Measurements from ENCODE around the gene IRS1.

The IRS1 gene

DNA sequence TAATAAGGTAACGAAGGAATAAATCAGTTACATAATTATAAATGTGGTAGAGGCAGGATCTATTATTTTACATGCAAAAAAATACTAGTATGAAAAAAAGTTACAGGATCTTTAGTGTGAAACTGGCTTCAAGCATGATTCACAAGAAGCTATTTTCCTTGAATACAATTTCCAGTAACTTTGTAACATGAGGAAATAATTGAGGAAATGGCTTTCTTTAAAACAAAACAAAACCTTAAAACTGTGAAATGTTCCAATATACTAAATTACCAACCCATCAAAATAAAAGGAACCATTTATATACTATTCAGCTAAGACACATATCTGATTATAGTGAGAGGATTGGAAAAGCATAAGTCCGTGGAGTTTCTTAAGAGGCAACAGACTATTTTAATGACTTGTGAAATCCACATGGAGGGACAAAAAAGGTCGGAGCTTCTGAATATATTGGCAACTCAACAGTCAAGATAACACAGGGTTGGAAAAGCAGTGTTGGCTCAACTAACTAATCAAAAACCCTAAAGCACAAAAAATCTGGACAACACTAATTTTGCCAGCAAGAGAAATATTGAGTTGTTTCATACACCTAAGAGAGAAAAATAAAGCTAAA lies 10.6 kb downstream of the IRS1 start:
- no peak for DNase-seq

DNA sequence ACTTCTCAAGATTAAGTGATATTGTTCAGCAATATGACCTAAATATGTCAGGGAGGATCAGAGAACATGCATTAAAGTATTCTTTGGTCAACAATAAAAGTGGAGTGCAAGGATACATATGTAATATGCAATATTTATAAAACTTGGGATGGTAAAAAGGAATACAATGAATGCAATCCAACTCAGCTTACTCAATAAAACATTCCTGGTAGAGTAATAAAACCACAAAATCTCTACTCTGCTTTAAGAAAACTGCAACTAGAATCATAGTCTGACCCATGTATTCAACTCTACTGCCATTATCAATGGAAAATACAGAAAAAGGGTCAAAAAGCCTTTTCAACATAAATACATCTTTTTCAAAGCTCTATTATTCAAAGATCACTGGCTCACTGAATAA lies 11.6 kb downstream of the IRS1 start:
- no peak for DNase-seq

DNA sequence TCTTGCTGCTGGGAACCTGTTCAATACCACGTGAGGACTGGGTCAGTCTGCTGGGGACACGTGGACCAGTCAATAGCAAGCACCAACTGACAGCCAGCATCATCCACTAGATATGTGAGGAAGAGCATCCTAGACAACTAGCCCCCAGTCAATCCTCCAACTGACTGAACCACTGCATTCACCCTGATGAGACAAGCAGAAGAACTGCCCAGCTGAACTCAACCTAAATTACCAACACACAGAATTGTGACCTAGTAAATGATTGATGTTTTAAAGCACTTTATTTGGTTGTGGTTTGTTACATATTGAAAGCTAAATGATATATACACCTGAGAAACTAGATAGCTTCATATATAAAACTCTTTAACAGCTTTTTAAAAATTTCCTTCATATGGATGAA lies 15.7 kb downstream of the IRS1 start:
- no peak for DNase-seq

DNA sequence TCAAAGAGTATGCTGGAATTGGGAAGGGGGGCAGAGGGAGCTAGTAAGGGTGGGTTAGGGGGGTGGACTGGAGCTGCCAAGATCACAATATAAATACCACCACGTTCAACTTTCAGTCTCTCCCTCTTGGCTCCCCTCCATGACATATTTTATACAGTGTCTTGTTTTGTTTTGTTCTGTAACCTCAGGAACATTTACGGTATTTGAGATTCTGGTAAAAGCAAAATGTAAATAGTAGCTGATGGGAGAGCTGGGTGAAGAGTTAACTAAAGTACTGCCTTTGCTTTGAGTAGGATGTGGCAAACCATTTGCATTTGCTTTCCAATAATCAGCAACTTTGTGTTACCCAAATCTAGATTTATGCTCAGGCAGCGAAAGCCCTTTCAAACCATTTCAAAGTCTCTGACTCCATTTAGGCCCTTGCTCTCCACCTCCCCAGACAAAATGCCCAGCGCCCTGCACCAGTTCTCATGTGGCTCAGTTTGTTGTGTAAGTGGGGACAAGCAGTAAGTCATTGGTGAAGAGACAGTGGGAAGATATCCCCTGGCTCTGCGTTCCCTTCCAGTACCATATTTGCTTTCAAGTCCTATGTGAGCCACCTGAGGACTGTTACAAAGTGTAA lies 17.4 kb downstream of the IRS1 start:
- DNase-seq: no peak

DNA sequence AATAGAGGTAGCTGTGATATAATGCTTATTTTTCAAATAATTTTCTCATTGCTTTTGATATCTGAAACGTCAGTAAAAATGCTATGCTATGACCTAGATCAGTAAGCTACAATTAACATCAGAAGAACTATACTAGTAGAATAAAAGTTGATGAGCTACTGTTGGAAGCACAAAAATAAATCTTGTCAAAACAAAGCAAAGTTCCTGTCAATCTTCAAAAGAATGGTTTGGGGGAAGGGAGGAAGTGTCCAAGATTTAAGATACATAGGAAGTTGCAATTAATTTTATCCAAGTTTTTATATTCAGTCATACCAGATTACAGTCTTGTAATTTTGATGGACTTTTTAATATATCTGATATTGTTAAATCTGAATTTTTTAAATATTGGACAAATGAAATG lies 19.2 kb downstream of the IRS1 start:
- DNase-seq: no peak

DNA sequence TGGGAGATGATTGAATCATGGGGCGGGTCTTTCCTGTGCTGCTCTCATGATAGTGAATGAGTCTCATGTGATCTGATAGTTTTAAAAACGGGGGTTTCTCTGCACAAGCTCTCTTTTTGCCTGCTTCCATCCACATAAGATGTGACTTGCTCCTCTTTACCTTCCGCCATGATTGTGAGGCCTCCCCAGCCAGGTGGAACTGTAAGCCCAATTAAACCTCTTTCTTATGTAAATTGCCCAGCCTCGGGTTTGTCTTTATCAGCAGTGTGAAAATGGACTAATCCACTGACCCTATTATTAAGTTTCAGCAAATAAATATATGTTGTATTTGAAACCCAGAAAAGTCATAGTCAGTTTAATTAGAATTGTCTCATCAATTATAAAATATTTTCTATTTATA lies 22.0 kb downstream of the IRS1 start:
- DNase-seq: no peak

DNA sequence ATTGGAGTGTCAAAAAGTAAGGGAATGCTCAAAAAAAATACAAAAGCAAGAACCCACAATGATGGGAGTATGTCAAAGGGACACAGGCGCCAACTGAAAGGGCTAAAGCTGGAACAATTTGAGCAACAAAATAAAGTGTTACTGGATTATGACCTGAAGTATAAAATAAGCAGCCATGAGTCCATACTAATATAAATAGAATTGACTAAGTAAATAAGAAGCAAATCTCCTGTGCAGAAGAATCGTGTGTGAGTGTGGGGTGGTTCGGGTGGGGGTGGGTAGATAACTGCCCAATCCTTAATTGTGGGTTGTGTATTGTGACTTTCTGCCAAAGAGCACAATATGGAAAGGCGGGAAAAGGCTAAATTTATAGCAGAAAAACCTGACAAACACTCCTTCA lies 23.5 kb downstream of the IRS1 start:
- no peak for DNase-seq

DNA sequence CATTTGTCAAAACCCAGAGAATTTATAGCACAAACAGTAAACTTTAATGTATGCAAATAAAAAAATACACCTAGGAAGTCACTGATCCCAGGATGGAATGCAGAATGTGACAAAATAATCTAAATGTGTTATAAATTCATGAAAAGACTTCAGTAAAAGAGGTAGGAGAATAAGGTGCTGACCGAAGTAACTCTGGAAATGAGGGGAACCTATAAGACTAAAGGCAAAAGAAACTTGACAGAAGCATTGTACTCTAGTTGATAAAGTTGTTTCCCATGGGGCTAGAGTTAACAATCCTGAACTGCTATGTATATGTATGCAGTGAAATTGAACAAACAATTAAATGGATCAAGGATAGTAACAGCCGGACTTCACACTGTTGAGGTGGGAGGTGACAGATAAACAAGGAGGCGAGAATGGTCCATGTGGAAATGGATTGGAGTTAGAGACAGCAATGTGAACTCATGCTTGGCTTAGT lies 24.5 kb downstream of the IRS1 start:
- no peak for DNase-seq

DNA sequence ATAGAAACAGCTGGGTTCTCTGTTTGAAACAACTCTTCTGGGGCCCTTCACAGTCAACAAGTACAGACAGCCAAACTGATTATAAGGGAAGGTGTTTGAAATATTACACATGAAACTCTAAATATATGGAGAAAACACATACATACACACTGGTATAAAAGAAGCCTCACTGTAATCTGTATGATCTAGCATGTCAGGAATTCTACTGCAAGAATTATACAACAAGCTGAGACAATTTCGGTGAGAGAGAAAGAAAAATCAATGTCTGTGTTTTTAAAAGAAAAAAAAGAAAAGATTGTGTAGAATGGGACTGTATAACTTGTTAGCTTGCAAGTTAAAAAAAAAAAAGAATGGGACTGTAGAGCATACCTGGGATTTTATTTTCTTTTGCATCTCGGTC lies 26.3 kb downstream of the IRS1 start:
- DNase-seq: no peak

DNA sequence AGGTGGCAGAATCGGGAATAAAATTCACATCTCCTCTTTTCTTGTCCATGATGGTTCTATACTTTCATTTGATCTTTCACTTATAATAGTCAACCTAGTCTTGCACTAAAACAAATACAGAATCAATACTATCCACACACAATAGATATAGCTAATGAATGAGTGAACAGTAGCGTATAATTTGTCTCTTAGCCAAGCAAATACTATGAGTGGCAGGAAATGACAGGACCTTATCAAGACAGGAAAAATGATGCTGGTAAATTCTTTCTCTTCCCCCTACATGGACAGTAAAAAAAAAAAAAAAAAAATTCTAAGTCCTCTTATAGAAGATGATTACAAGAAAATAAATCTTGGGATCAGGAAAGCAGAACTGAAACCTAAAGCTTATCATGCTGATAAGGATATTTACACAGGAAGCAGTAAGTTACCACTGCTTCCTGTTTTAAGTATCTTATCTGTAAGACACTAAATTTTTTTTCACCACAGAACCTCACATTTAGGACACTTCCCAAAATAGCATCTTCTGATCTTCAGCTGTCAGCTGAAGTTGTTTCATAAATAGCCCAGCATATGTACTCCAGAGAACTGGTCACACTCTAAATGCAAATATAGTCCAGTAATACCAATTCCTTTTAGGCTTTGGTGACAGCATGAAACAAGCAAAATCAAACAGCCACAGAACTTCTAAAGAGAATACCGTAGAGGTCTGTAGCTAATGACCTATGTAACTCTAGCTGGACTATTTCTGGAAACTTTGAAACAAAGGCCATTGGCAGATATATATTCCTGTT lies 27.0 kb downstream of the IRS1 start:
- DNase-seq: no peak

DNA sequence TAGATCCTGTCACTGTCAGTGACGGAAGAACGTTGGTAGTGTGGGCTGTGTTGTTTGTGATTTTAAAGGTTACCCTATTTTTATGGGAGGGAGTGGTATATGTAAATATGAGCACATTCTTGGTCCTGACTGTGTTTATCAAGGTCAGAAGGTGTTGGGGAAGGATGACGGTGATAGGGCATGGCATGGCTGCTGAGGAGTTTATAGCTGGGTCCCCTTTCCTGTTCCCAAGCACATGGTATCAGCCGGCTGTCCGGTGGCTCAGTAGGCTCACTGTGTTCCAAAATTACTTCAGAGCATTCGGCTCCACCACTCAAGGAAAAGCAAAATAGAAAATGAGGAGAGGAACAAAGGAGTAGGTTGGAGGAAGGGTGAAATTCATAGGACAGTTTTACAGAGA lies 28.6 kb downstream of the IRS1 start:
- DNase-seq: no peak

DNA sequence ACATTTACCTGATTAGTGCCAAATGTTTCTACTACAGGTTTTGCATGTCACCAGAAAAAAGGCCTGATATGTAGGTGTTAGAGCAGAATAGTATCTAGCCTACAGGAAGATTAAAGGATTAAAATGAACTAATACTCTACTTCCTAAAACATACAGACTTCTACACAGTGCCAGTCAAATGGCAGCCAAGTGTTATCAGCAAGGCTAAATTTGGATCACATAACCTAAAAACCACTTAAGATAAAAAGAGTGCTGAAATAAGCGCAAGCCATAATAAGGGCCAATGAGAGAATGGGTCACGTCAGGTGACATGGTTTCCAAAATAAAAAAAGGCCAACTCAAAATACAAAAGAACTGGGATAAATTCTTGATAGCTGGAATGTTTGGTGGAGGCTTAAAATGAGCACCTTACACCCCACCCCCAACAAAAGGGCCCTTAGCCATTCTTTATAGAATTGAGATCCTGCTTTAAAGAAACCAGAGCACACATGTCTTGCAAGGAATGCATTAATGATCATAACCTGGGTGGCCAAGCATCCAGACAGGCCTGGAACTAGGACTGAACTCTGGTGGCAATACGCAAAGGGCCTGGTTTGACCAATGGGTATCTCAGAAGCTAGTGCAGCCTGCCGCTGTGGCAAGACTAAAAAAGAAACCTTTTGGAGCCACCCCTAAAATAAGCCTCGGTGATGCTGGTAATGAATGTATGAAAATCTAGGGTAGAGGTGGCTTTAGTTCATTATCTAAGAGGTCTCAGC lies 32.4 kb downstream of the IRS1 start:
- no peak for DNase-seq

DNA sequence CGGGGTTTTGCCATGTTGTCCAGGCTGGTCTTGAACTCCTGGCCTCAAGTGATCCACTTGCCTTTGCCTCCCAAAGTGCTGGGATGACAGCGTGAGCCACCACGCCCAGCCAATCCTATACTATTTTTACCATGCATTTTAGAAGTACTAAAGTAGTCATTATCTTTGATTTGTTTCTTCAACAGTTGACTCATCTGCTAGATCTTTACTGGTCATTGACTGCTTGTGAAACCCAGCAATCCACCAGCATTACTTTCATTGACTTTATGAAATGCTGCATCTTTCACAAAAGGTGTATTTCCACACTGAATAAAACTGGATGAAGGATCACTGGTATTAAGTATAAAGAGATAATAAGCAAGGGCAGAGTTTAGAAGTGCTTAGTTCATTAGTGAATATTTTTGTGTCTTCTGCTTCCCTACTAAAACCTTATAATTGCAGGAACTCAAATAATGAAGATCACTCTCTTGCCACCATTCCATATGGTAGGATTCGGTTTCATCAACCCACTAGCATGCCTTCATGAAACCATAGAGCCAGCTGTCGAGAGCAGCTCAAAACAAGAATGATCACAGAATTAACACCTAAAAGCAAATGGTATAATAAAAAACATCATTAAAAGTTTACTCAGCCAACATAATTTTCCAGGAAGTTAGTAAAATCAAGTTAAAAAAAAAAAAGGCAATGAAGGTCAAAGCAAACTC lies 33.1 kb downstream of the IRS1 start:
- no peak for DNase-seq

DNA sequence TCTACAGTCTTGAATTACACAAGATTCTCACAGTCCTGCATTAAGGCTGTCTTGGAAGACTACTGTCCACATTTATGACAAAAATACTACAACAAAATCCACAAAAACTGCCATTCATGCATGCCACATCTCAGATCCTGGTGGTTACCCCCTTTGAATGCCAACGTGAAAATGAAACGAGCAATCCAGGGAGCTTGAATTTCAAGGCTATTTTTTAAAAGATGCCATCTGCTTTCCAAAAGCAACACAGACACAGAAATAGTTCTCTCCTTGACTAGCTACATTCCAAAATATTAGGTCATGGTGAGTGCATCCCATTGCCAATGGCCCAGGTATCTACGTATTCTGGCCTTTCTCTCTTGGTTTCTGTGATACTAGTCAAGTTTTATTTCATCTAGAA lies 36.3 kb downstream of the IRS1 start:
- no peak for DNase-seq

DNA sequence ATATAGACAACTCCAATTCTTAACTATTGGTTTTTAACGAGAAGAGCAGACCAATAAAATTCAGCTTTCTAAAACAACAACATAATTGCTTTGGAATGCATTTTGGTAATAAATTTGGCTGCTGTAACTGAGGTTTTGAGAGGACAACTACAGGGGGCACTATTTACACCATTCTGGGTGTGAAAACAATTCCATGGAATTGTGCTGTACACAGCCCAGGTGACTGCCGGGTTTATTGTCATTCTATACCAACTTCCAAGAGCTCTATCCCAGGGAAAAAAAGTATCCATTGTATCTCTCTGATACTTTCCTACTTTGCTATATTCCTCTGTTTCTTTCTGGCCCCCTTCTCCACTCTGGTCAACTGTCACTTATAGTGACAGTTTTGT lies 38.4 kb downstream of the IRS1 start:
- no peak for DNase-seq

DNA sequence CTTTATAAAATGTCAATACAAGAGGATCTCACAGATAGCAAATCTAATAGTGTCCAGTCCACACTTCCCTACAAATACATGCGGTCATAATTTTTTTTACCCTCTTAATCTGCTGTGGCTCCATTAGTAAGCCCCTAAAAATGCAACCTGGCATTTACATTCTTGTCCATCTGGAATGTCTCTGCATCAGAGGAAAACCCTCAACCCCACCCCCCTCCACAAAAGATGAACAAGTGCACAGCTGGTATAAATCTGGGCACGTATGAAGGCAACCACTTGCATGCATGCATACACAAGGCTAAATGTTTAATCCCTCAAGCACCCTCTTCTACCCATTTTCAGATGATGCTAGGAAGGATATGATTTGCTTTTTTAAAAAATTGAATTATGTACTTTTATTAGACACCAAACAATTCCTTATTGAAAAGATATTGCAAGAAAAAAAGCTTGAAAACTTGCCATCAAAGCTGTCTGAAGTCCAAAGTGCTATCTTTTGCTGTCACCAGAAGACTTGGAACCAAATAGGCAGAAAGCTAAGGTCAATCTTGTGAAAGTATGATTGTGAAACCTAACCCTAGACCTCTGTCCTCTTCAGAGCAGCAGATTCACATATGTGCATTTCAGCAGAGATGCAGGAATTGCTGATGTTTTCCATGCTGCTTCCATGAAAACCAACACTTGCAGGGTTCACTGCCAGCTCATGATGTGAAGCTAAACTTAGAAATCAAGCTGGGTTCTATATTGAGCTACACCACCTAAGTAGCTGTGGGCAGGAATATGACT lies 39.0 kb downstream of the IRS1 start:
- no peak for DNase-seq

DNA sequence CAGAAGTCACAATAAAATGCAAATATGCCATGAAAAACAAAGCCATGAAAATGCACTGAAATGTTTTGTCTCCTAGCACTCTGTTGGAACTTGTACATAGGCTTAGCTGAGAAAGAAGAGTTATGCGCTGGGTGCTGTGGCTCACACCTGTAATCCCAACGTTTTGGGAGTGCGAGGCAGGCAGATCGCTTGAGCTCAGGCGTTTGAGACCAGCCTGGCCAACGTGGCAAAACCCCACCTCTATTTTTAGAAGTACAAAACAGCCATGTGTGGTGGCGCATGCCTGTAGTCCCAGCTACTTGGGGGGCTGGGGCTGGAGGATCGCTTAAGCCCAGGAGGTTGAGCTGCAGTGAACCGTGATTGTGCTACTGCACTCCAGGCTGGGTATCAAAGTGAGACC lies 39.9 kb downstream of the IRS1 start:
- no peak for DNase-seq

DNA sequence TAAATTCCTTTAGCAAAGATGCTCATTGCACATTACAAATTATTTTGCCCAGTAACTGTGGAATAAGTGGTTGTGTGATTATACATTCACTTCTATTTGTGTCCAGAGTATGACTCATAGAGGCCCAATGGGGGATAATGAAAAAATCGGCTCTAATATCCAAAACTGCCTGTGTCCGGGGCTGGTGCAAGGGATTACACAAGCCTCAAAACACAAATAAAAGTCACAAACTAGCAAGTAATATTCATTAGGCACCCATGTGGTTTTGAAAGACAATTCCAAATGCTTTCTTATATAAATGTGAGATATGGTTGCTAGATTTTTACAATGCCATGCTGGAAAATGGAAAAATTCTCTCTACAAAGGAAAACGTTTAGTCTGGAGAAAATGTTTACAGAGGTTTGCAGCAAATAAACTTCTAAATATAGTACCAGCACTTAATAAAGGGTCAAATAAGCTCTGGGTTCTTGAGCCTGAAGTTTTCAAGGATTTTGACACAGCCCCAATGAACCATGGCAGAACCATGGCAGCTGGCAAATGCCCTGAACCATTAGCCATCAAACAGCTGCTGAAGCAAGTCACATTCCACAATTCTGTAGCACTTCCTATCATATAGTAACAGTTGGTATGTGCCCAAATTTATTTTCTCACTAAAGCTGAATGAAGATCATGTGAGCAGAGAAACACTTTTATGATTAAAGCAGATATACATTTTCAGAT lies 40.5 kb downstream of the IRS1 start:
- DNase-seq: no peak

DNA sequence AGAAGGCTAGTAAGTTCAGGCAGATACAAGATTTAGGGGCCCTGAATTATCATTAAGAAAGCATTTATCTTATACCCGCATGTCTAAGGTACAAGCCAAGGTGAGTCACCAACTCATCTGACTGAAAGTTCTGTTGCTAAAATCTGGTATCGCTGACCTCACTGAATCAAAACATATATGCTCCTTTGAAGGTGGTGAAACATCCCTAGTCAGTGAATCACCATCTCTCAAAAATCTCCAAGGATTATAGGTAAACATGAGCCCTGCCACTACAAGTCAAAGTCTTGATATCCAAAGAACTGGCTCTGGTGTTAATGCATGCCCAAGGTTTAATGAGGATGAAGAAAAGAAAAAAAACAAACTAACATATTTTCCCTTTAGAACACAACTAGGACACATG lies 43.5 kb downstream of the IRS1 start:
- DNase-seq: no peak

DNA sequence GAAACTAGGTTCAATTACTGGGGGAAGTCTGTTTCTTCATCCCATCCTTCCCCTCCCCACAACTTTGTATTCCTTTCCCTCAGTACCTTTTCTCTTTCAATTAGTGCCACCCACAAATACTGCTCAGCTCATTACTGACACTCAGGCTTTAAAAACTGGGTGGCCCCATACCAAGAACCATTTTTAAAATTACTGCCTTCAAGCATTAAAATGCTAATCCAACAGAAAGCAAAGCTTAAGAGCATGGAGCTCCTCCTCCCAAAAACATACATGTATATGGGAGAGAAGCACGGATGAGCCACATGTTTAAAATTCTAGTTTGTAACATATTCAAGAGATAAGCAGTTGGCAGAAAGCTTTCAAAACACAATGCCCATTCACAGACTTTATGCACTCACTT lies 44.0 kb downstream of the IRS1 start:
- no peak for DNase-seq

DNA sequence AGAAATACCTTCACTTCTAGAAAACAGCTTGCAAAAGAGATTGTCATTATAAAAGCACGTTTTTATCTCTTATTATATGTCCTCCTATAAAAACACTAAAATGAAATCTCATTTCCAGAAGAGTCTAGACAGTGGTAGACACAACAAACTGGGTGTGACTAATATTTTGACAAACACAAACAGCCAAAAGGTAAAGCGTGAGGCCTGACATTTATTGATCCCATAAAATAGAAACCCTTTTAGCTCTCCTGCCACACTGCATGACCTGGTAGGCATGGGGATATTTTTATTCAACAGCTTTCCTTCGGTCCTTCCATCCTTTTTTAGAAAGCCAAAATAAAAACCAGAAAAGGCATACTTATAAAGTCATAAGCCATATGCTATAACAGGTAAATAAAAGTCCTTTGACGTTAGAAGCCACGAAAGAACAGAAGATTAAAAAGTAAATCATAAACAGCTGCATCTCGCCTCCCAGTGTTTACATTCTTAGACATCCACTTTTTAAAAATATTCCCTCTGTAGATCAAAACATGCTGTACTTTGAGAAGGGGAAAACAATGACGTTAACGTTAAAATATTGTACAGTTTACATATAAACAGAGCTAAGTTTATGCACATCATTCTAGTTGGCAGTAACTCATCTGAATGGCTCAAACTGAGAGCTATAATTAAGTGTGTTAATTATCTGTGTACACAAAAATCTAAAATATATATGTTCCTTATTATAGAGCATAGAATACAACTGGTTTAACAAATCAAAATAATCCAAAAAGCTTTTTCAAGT lies 44.6 kb downstream of the IRS1 start:
- DNase-seq: no peak

All from stimulated activated CD4-positive, alpha-beta T cell treated with anti-CD3 and anti-CD28 coated beads, Interleukin-4, amount 100 ng/mL, for 4 hours (primary cell).